Vagina (tissue), 2 donors: Measurements from ENCODE around the gene PDZD7. TPM values are rescaled to one million over a fixed set of nuclear protein-coding genes. Genes with fewer than 3 reads are reported as not detected.

ENCODE experiments used
- DNase-seq, 2 donors: peaks; one replicate each; pipeline ENCODE4 v3.0.0-alpha.2; 2017; ENCODE audit errors: extremely low spot score in 2 of 2
- H3K27ac ChIP-seq: fragments of 200-600 bp; sonication (generic); one replicate; pipeline ENCODE4 v1.5.1; 2019
- H3K27me3 ChIP-seq: fragments of 200-600 bp; sonication (generic); one replicate; pipeline ENCODE4 v1.5.1; 2019
- H3K36me3 ChIP-seq, 2 donors: fragments of 200-600 bp; sonication (generic); one replicate each; pipeline ENCODE4 v1.5.1; 2017 to 2019
- H3K4me1 ChIP-seq: fragments of 200-600 bp; sonication (generic); one replicate; pipeline ENCODE4 v1.5.1; 2019
- H3K4me3 ChIP-seq, 2 donors: fragments of 200-600 bp; sonication (generic); 1 replicate in 1 of 2; 2 replicates in 1 of 2; pipeline ENCODE4 v1.5.1; 2016 to 2019
- H3K9me3 ChIP-seq: fragments of 200-600 bp; sonication (generic); one replicate; pipeline ENCODE4 v1.5.1; 2019
- CTCF ChIP-seq, 3 experiments: fragments of 450-650 bp in 2 of 3; fragments of 200-600 bp in 1 of 3; sonication (generic) in 1 of 3; IDR thresholded peaks; one replicate each; pipeline ENCODE4 v1.5.1; 2017 to 2019; ENCODE audit warnings: antibody characterized with exemption in 3 of 3, mild to moderate bottlenecking in 2 of 3, moderate library complexity in 2 of 3
- POLR2A ChIP-seq, 2 donors: fragments of 450-650 bp; IDR thresholded peaks; one replicate each; pipeline ENCODE4 v1.6.1; 2017; ENCODE audit warnings: antibody characterized with exemption in 2 of 2, mild to moderate bottlenecking in 2 of 2, moderate library complexity in 2 of 2
- POLR2AphosphoS5 ChIP-seq, 2 donors: sonication (generic); formaldehyde crosslinking; IDR thresholded peaks; one replicate each; pipeline ENCODE4 v1.9.0; 2017; ENCODE audit warnings: antibody characterized with exemption in 2 of 2, mild to moderate bottlenecking in 2 of 2, low read depth in 1 of 2; ENCODE audit not compliant: insufficient read depth in 1 of 2
- intact Hi-C: fragments of 100-400 bp; cut with DNase I; formaldehyde crosslinking; loops from one replicate; pipeline ENCODE4 v1.15.1; 2023
- total RNA-seq: library from RNA; depleted of rRNA; stranded (reverse); fragments of >200 nt; gene quantifications from one replicate; pipeline ENCODE4 v1.2.3, GENCODE V29; 2016

The PDZD7 gene
- total RNA-seq, 1 donor from 2014 or later, result 1.5 TPM

DNA sequence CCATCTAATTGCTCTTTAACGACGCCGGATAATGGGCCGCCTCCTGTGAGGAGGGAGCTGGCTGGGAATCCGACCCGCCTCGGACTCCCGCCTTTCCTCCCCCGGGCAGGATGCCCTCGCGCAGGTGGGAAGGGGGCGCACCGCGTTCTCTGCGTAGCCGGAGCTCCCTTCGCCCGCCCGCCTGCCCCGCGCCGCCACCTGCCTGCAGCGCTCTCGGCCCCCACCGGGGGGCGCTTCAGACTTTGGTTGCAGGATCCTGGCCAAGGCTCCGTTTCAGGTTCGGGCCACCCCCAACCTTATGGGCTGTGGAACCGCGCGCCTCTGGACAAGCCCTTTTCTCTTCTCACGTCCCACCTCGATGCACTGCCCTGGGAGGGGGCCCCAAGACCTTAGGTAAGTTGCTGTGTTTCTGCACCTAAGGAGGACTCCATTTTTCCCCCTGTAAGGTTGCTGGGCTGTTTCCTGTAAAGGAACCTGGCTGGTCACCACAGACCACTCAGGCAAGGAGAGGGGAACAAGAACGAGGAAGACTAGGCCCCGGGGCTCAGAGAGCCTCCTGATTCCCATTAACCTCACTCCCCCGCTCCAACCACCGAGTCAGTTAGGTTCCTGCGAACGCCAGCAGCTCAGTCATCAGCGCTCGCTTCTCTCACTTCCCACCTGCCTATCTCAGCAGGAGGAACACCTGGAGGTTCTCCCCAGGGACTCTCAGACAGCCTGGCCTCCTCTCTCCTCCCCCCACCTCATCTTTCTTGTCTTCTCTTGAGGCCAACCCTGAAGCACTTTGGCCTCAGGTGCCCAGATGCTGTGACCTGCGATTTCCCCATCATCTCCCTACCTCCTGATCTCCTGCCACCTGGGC is 19.5 kb upstream of the PDZD7 start:
- intact Hi-C loops, result no loop called here

DNA sequence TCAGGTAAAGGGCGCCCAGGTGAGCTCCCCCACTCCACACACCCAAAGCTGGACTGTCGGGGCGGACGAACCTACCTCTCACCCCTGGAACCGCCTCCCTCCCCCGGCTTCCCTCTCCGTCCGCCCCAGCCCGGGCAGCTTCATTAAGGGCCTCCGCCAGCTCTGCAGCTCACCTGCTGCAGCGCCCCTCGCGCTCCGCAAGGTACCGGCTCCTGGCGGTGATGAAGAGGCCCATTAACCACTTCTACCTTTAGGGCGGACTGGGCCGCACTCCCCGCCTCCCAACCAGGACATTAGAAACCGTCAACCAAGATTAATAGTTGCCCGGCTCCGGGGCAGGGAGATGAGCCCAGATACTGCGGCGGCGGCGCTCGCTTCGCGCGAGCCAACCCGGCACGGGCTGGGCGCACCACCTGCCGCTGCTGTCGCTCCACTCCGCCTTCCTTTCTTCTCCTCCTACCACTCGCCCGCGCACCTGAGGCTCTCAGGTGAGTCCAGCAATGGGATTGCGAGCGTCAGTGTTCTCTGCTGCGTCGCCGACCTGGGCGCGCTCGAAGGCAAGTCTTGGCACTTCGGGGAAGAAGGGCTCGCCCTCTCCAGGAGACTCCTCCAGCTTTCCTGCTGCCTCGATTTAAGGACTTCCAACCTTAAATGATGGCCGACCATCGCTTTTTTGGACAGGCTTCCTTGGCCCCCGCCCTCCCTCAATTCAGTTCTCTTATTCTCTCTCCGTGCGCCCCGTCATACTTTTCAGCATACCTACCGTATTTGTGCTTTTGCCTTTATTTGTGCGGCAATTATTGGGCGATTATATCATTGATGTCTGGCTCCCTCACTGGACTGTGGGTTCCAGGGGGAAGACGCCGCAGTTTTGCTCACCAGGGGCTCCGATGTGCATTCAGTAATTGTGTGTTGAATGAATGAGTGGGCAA is 17.3 kb upstream of the PDZD7 start:
- peaks cover 8% of the 10 kb centered on the region for H3K27me3 ChIP-seq
- peaks cover 27% of the 10 kb centered on the region for H3K4me1 ChIP-seq
- no peaks in the 10 kb centered on the region for H3K36me3 ChIP-seq
- H3K4me3 ChIP-seq, result no peak overlapping the region
- no peak for TF ChIP-seq POLR2A (IDR thresholded peaks at IDR 0.05)
- intact Hi-C loops, result no loop called here
- H3K9me3 ChIP-seq, result no peaks in the 10 kb centered on the region
- DNase-seq, result no peak
- no peak overlapping the region for H3K27ac ChIP-seq

More for the DNA sequence above, 19.5 kb upstream of the PDZD7 start:
- TF ChIP-seq CTCF (IDR thresholded peaks at IDR 0.05) (peak; percentile 34 to 54 (median 53)), POLR2AphosphoS5 (IDR thresholded peaks at IDR 0.05; ENCODE audit: insufficient read depth in 1 of 2, low read depth in 1 of 2) (no peak)
- Histone ChIP-seq H3K9me3 (no peaks in the 10 kb centered on the region), H3K4me1 (peaks cover 20% of the 10 kb centered on the region), H3K36me3 (no peaks in the 10 kb centered on the region), H3K27ac (no peak overlapping the region), H3K4me3 (peak overlapping the region in 1 of 2 donors; percentile 7), H3K27me3 (peaks cover 8% of the 10 kb centered on the region)
- DNase-seq, result no peak

- Histone ChIP-seq H3K4me1 (peaks cover 31% of the 10 kb centered on the region), H3K36me3 (no peaks in the 10 kb centered on the region), H3K9me3 (no peaks in the 10 kb centered on the region), H3K27ac (no peak overlapping the region), H3K4me3 (no peak overlapping the region), H3K27me3 (peaks cover 8% of the 10 kb centered on the region)
- intact Hi-C loops, result no loop called here
- no peak for DNase-seq
- TF ChIP-seq POLR2A (IDR thresholded peaks at IDR 0.05), result no peak
- TF ChIP-seq POLR2AphosphoS5 (IDR thresholded peaks at IDR 0.05; ENCODE audit: insufficient read depth in 1 of 2, low read depth in 1 of 2), result no peak
- no peak for TF ChIP-seq CTCF (IDR thresholded peaks at IDR 0.05)
Measured at GRCh38 chr10:101047268-101047667, 16.3 kb upstream of the PDZD7 start.

DNA sequence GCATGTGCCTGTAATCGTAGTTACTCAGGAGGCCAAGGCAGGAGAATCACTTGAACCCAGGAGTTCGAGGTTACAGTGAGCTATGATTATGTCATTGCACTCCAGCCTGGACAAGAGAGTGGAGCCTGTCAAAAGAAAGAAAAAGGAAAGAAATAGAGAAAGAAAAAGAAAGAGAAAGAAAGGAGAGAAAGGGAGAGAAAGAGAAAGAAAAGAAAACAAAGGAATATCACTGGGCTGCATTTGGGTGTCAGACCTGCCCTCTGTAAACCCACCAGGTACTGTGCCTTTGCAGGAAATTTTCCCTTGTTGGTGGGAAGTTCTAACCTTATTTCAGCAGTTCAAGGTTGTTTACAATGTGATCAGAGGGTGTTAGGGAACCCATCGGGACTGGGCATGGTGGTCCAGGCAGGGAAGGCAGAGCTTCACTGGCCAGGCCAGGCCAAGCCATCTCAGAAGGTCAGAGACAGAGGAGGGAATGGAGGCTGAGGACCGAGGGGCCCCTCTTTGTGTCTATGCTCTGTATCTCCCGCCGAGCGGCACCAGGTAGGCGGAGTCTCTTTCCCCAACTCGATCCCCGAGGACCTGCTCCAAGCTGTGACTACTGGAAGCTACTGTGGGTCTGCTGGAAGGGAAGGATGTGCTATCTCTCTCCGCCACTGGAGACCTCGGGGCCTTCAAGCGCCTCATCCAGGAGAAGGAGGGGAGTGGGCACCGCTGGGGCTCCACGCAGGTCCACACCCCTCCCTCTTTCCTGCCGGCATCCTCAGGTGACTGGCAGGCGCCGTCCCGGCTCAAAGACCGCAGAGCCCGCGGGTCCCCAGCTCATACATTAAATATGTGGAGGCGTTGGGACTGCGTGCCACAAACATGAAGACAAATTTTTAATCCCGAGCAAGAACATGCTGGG is 15.7 kb upstream of the PDZD7 start:
- intact Hi-C loops, result no loop called here

More for the DNA sequence above, 15.7 kb upstream of the PDZD7 start:
- no peaks in the 10 kb centered on the region for H3K9me3 ChIP-seq
- H3K27me3 ChIP-seq, result peaks cover 8% of the 10 kb centered on the region
- TF ChIP-seq POLR2A (IDR thresholded peaks at IDR 0.05) (no peak), POLR2AphosphoS5 (IDR thresholded peaks at IDR 0.05; ENCODE audit: insufficient read depth in 1 of 2, low read depth in 1 of 2) (no peak), CTCF (IDR thresholded peaks at IDR 0.05) (no peak)
- H3K4me1 ChIP-seq, result peaks cover 34% of the 10 kb centered on the region
- no peak overlapping the region for H3K27ac ChIP-seq
- DNase-seq, result no peak
- H3K36me3 ChIP-seq, result no peaks in the 10 kb centered on the region
- H3K4me3 ChIP-seq, result no peak overlapping the region
